Muscle of back (tissue), 11 donors: ENCODE results near the gene TRAPPC10. TPM values are rescaled to one million over a fixed set of nuclear protein-coding genes. Genes with fewer than 3 reads are reported as not detected.

ENCODE experiments used
- DNase-seq, 3 donors: peaks; one replicate each; pipeline versions ENCODE4 v3.0.0 to v3.0.0-alpha.2; 2013
- polyA plus RNA-seq, 10 donors: library from polyadenylated mRNA; unstranded; fragments of 120-200 nt; gene quantifications; one replicate each; pipeline ENCODE4 v1.2.1, GENCODE V29; 2013; ENCODE audit not compliant: insufficient read length in 10 of 10

TRAPPC10 gene
- polyA plus RNA-seq, 10 donors: 9.0 to 18.2 (median 14.2) TPM

- DNase-seq: no peak
Measured at GRCh38 chr21:44062380-44062779, 50.3 kb downstream of the TRAPPC10 start.

GRCh38 chr21:44063151-44063912 is 51.2 kb downstream of the TRAPPC10 start:
- DNase-seq: no peak

DNA sequence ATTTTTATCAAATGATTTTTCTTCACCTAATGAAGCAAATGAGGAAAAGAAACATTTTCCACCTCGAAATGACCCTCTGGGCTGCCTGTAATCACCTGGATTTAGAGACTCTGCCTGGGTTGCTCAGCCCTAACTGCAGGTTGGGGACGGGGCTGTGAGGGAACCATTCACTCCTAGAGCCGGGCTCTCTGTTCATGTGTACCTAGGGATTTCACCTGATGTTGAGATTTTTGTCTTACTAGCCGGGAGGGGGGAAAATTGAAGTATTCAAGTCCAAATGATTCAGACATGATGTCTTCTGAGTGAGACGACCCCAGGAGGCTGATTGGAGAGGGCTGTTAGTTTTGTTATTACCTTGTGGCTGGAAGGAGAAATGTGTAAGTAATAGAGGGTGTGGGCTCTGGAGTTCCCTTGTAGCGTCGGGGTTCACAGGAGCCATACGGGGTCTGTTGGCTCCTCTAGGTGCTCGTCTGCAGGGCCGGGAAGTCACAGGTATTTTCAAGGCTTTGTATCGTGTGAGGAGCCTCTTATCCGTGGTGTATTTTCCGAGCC is 52.8 kb downstream of the TRAPPC10 start:
- no peak for DNase-seq

GRCh38 chr21:44065428-44065827 is 53.3 kb downstream of the TRAPPC10 start:
- DNase-seq: peak in 1 of 3 donors; percentile 2

DNA sequence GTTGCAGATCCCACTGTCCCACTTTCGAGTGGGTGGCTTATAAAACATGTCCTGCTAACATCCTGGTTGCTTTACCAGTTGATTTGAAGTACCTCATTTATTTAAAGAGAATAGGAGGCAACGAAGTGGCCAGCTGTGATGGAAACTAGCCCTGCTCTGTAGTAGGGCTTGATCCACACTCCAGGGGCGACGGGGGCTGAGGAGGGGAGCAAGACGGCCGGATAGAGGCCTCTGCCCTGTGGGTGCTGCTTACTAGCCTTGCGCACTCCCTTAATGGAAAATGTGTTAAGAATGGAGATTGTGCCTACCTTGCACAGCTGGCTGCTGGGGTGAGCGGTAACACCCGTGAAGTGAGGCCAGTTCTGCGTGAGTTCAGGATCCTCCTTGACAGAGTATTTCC is 54.0 kb downstream of the TRAPPC10 start:
- DNase-seq: no peak

DNA sequence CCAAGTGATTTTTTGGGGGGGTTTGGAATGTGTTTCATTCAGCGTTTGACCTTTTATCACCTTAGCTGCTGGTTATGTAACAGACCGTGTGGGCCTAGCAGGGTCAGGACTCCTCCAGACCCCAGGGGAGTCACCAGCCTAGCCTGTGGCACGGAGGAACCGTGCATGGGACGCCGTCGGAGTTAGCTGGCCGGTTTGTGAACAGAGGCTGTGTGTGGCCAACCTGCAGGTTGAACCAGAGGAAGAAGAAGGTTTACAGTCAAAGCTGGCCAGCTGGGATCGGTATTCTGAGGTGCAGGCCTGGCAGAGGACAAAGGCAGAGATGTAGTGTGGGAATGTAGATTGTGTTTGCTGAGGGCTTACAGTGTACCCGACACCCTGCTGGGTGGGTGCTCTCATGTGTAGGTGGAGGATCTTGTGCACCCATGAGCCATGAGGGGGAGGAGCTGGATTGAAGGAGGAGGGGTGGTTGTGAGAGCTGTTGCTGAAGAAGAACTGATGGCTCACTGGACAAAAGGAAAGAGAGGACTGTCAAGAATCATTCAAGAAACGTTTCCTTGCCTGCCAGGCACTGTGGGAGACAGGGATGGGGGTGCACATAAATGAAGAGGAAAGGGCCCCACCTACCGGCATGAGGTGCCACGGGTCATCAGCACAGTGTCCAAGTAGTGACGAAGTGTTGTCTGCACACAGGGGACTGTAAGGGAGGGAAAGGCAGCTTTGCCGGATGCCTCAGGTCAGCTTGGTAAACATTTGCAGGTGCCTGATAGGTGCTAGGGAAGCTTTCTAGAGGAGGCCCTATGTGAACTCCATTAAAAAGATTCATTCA is 55.1 kb downstream of the TRAPPC10 start:
- DNase-seq: no peak

DNA sequence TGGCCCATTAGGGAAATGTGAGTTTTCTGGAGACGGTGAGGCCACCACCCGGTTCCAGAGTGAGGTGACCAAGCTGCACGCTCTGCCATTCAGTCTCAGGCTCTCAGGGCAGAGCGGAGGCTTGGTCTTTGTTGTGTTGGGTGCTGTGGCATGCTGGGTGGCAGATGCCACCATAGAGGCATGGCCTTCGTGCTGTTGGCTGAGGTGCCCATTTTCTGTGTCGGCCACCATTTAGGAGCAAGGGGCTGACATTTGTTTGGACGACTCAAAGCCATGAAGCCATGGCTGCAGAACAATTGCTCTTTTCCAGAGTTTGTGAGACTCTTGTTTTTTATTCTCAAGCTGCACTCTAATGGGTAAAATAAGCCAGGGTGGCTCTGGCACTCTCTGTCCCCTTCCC is 58.3 kb downstream of the TRAPPC10 start:
- DNase-seq: no peak

DNA sequence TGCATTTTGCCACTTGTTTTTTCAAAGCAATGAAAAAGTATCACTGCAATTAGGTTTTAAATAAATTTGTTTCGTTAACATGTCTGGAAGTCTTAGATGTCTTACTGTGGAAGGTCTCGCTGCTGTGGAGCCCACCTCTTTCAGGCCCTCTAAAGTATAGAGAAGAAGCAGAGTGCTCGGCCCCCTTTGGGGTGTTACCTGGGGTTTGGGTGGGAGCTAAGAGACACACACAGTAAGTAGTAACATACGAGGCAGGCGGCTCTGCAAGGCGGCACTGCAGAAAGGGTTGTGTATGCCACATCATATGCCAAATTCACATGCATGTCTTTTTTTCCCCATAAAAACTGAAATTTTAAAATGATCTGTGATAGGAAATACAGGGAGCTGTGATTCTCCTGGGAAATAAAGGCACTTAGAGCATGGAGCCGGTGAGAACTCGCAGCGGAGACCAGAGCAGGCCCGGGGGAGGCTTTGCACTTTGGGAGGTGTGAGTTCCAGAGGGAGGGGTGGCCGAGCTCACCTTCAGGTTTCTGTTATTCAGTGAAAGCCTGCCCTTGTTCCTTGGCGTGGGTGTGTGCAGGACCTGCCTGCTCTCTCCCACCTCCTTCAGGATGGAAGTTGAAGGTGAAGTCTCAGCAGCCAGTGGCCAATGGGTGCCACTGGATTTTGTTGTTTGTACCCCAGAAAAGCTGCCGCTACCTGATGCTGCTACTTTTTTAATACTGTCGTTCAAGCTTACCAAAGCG is 59.4 kb downstream of the TRAPPC10 start:
- no peak for DNase-seq

- no peak for DNase-seq
Measured at GRCh38 chr21:44072111-44072510, 60.0 kb downstream of the TRAPPC10 start.

- no peak for DNase-seq
Measured at GRCh38 chr21:44074315-44074958, 62.3 kb downstream of the TRAPPC10 start.

DNA sequence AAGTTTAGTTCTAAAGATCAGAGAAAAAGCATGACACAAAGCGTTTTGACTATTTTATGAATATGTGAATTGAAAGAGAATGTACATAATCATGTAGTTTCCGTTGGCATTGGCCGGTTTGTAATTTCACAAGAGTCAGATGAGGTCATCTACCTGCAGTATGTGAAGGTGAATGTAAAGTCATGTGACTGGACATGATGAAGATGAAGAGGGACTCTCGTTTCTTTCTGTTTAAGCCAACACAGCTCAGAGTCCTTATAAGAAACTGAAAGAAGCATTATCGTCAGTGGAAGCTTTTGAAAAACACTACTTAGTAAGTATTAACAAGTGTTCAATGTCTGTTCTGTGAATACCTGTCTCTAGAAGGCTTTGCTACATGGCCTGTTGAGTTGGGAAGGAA is 64.2 kb downstream of the TRAPPC10 start:
- DNase-seq: no peak

DNA sequence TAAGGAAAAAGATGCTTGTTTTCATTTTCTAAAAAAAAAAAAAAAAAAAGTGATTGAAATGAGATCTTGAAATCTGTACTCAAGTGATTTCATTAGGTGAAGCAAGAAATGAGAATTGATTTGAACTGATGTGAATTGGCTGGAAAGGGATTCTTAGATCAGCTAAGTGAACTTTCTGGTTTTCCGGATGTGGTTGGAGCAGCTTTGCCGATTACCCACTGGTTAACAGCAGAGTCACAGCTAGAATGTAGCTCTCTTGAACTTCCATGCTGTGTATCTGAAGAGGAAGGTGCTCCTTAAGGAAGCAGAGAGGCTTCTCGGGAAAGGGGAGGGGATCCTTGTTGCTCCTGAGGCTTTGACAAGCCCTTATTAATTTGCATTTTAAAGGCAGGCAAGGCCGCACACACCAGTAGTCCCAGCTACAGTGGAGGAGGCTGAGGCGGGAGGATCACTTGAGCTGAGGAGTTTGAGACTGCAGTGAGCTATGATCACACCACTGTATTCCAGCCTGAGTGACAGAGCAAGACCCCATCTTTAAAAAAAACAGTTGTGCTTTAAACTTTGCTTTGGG is 66.4 kb downstream of the TRAPPC10 start:
- no peak for DNase-seq

DNA sequence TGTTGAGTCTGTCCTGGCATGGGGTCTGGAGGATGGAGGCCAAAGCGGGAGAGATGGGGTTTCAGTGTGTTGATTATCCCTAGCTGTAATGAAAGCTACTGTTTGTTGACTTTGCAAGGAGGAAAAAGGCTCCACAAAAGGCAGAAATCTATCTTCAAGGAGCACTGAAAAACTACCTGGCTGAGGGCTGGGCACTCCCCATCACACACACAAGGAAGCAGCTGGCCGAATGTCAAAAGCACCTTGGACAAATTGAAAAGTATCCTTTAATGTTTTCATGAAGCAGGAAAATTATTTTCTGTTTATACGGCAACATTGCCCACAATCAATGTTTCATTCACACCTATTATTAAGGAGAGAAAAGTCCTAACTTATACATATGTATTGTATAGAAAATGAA is 67.3 kb downstream of the TRAPPC10 start:
- DNase-seq: no peak

GRCh38 chr21:44079846-44080245 is 67.7 kb downstream of the TRAPPC10 start:
- no peak for DNase-seq

GRCh38 chr21:44082648-44083440 is 70.7 kb downstream of the TRAPPC10 start:
- no peak for DNase-seq

- peak in 1 of 3 donors; percentile 26 for DNase-seq
Measured at GRCh38 chr21:44083631-44084291, 71.7 kb downstream of the TRAPPC10 start.

DNA sequence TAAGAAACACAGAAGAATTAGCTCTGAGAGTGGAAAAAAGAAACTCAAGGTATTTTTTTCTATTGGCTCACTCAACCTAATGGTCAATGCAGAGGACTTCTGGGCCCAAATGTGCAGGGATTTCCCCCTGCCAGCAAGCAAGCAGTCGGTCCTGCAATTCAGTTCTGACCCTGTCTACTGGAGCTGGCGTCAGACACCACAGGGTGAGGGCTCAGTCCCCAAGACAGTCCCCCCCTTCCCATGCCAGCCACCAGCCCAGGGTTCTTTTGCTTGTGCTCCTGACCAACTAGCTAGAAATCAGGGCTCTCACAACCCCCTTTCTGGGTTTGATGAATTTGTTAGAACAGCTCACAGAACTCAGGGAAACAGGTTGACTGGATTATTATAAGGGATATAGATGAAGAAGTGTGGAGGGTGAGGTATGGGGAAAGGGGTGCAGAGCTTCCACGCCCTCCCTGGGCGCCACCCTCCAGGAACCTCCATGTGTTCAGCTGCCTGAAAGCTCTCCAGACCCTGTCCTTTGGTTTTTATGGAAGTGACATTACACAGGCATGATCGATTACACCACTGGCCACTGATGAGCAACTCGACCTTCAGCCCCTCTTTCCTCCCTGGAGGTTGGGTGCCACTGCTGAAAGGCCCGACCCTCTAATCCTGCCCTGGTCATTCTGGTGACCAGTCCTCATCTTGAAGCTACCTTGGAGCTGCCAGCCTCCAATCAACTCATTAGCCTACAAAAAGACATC is 72.6 kb downstream of the TRAPPC10 start:
- no peak for DNase-seq

DNA sequence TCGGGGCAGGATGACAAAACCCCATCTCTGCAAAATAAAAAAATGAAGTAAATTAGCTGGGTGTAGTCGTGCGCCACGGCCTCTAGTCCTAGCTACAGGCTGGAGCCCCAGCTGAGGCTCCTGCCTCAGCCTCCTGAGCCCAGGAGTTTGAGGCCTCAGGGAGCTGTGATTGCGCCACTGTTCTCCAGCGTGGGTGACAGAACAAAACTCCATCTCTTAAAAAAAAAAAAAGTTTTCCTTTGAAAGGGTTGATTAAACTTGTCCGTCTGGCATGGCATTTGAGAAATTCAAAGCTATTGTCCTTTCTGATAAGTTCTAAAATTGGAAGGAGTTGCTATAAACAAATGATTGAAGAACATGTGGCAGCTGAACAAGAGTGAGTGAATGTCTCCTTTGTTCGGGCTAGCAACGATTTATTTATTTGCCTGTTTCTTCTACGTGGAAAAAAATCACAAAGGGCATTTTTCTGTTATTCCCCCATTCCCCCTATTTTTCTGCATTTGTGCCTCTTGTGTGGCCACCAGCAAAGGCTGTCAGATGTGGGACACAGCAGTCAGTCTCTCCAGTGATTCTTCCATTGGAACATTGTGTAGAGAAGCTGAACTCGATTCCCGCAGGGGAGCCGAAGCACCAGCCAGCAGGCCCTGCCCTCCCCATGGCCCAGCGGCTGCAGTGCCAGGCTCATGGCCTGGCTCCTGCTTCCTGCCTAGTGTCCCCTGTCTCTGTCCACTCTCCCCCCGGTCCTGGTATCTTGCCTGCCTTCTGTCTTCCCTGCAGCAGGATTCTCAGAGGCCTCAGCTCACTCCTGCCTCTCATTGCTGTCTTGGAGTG is 73.6 kb downstream of the TRAPPC10 start:
- no peak for DNase-seq
